NCI-H1092 treated with DMSO at 0.1 percent for 48 hours (cell line): ENCODE measurements around the gene CCER1.

Experiments
- DNase-seq: peaks from one replicate; lab custom pipeline; 2025; lab: John Stamatoyannopoulos, UW

CCER1 gene

GRCh38 chr12:90921536-90921935, 33.4 kb downstream of the CCER1 start:
- DNase-seq: no peak

- no peak for DNase-seq
Measured at GRCh38 chr12:90920222-90920621, 34.8 kb downstream of the CCER1 start.

GRCh38 chr12:90917431-90917830, 37.5 kb downstream of the CCER1 start:
- no peak for DNase-seq

GRCh38 chr12:90916516-90916915, 38.5 kb downstream of the CCER1 start:
- DNase-seq: no peak

- DNase-seq: no peak
Measured at GRCh38 chr12:90915353-90915752, 39.6 kb downstream of the CCER1 start.

- no peak for DNase-seq
Measured at GRCh38 chr12:90910958-90911357, 44.0 kb downstream of the CCER1 start.

- DNase-seq: peak; percentile 5
Measured at GRCh38 chr12:90909069-90909770, 45.8 kb downstream of the CCER1 start.

- no peak for DNase-seq
Measured at GRCh38 chr12:90908465-90908864, 46.5 kb downstream of the CCER1 start.

- no peak for DNase-seq
Measured at GRCh38 chr12:90905691-90906370, 49.1 kb downstream of the CCER1 start.

GRCh38 chr12:90902596-90902995, 52.4 kb downstream of the CCER1 start:
- DNase-seq: no peak
